ENCODE results near the gene LITAFD.

DNA sequence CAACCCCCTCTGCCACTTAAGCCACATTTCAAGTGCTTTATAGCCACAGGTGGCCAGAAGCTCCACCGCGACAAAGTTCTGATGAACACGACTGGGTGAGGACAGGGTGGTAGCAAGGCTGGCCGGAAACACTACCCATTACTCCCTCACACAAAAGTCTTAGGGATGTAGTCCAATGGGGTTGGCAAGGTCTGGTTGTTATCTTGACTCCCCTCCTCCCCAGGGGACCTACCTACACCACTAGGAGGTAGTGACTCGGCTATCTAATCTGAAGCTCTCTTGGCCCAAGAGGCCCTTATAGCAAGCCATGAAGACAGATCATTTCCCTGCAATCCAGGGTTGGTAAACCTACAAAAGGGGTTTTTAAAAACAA is 8.4 kb downstream of the LITAFD start:
- no peak for TF ChIP-seq CTCF (IDR thresholded peaks at IDR 0.05)
- no peak for TF ChIP-seq POLR2A (IDR thresholded peaks at IDR 0.05)
- no peak for TF ChIP-seq EP300 (IDR thresholded peaks at IDR 0.05; ENCODE audit: low read depth)
